Endothelial cell of umbilical vein (primary cell): Measurements from ENCODE around the gene S100A13. TPM values are rescaled to one million over a fixed set of nuclear protein-coding genes. Genes with fewer than 3 reads are reported as not detected.

ENCODE experiments used
- BruUV-seq: library from RNA; stranded (reverse); fragments of 400-500 nt; replicated peaks from 2 replicates; lab custom pipeline; 2021; lab: Mats Ljungman, UMichigan
- CTCF ChIA-PET: fragments of 300-600, 350-600 bp; sonication (Branson Sonifier 250); formaldehyde crosslinking; loops from one replicate; lab custom pipeline; 2021; ENCODE audit warnings: antibody characterized with exemption, inconsistent platforms; lab: Charles Lee
- POLR2A ChIA-PET: fragments of 300-600, 350-600 bp; sonication (Branson Sonifier 250); formaldehyde crosslinking; loops from one replicate; lab custom pipeline; 2021; ENCODE audit warnings: antibody characterized with exemption, inconsistent platforms; lab: Charles Lee
- DNase-seq: peaks from one replicate; pipeline ENCODE4 v3.0.0-alpha.2; 2011; ENCODE audit warnings: low read depth, low spot score
- FAIRE-seq: peaks from 2 replicates; lab custom pipeline; 2011; peaks lifted over from hg19 to GRCh38; lab: Jason Lieb, UNC
- H2AFZ ChIP-seq: 2 replicates; pipeline ENCODE4 v1.6.0; 2012; ENCODE audit warnings: low read depth, low read length, control low read depth, inconsistent platforms
- H3K27ac ChIP-seq: 2 replicates; pipeline ENCODE4 v1.5.1; 2011; ENCODE audit warnings: low read depth, mild to moderate bottlenecking, control low read depth, low read length, moderate library complexity; ENCODE audit not compliant: insufficient read depth
- H3K27me3 ChIP-seq, 2 experiments: 2 replicates each; pipeline versions ENCODE4 v1.6.0 to v1.6.1; 2011; ENCODE audit warnings: low read length in 2 of 2, mixed read lengths in 1 of 2; ENCODE audit not compliant: control insufficient read depth in 2 of 2, insufficient read depth in 2 of 2
- H3K36me3 ChIP-seq, 2 experiments: 2 replicates in 1 of 2; 3 replicates in 1 of 2; pipeline ENCODE4 v1.5.1; 2011; ENCODE audit warnings: low read length in 2 of 2, mild to moderate bottlenecking in 1 of 2, moderate library complexity in 1 of 2; ENCODE audit not compliant: control insufficient read depth in 2 of 2, insufficient read depth in 2 of 2; ENCODE audit errors: extremely low read depth in 1 of 2
- H3K4me1 ChIP-seq: 3 replicates; pipeline ENCODE4 v1.5.1; 2011; ENCODE audit warnings: mild to moderate bottlenecking, low read length; ENCODE audit not compliant: control insufficient read depth, insufficient read depth; ENCODE audit errors: extremely low read depth
- H3K4me2 ChIP-seq: 2 replicates; pipeline ENCODE4 v1.6.1; 2011; ENCODE audit warnings: low read length, control low read depth, mixed read lengths; ENCODE audit not compliant: insufficient read depth
- H3K4me3 ChIP-seq, 3 experiments: fragments of 200-600 bp in 1 of 3; sonication (generic), shearing (Covaris generic) in 1 of 3; replicated peaks in 1 of 3; 2 replicates each; pipeline ENCODE4 v1.5.1; 2011 to 2016; ENCODE audit warnings: control low read depth in 3 of 3, low read length in 3 of 3, mild to moderate bottlenecking in 2 of 3, inconsistent platforms in 1 of 3, low read depth in 1 of 3, moderate library complexity in 1 of 3; ENCODE audit not compliant: insufficient read depth in 1 of 3
- H3K79me2 ChIP-seq: 2 replicates; pipeline ENCODE4 v1.6.0; 2012; ENCODE audit warnings: low read length, inconsistent platforms; ENCODE audit not compliant: control insufficient read depth, insufficient read depth
- H3K9ac ChIP-seq: replicated peaks from 2 replicates; pipeline ENCODE3; 2011; ENCODE audit warnings: low read length, control low read depth; ENCODE audit not compliant: insufficient read depth; ENCODE audit errors: extremely low read depth
- H3K9me1 ChIP-seq: replicated peaks from 3 replicates; pipeline ENCODE4 v1.6.0; 2011; ENCODE audit warnings: mild to moderate bottlenecking, low read length; ENCODE audit not compliant: control insufficient read depth, insufficient read depth; ENCODE audit errors: extremely low read depth
- H3K9me3 ChIP-seq: replicated peaks from 2 replicates; pipeline ENCODE4 v1.5.1; 2012; ENCODE audit warnings: low read length, inconsistent platforms; ENCODE audit not compliant: control insufficient read depth, insufficient read depth
- H4K20me1 ChIP-seq: replicated peaks from 2 replicates; pipeline ENCODE3; 2011; ENCODE audit warnings: mild to moderate bottlenecking, low read length; ENCODE audit not compliant: control insufficient read depth, insufficient read depth; ENCODE audit errors: extremely low read depth
- CTCF ChIP-seq, 2 donors: IDR thresholded peaks; 1 replicate in 1 of 2; 2 replicates in 1 of 2; pipeline ENCODE4 v1.5.1; 2011; ENCODE audit warnings: low read length in 2 of 2, mild to moderate bottlenecking in 2 of 2, moderate library complexity in 2 of 2, control low read depth in 1 of 2, inconsistent platforms in 1 of 2, low read depth in 1 of 2; ENCODE audit not compliant: insufficient read depth in 1 of 2; ENCODE audit errors: extremely low read depth in 1 of 2
- EZH2 ChIP-seq: IDR thresholded peaks from 2 replicates; pipeline ENCODE4 v1.6.1; 2012; ENCODE audit warnings: borderline replicate concordance, low read depth, mild to moderate bottlenecking, moderate library complexity, low read length, inconsistent platforms; ENCODE audit not compliant: severe bottlenecking
- FOS ChIP-seq: IDR thresholded peaks from 2 replicates; pipeline ENCODE4 v1.6.1; 2011; ENCODE audit warnings: mild to moderate bottlenecking, low read length, moderate library complexity, borderline replicate concordance; ENCODE audit not compliant: insufficient read depth
- GATA2 ChIP-seq: IDR thresholded peaks from 2 replicates; pipeline ENCODE4 v1.7.0; 2011; ENCODE audit warnings: low read depth, mild to moderate bottlenecking, moderate library complexity, mixed read lengths, low read length; ENCODE audit not compliant: insufficient read length, insufficient read depth
- JUN ChIP-seq: IDR thresholded peaks from 2 replicates; pipeline ENCODE4 v1.6.1; 2011; ENCODE audit warnings: borderline replicate concordance, low read depth; ENCODE audit not compliant: insufficient read length, insufficient read depth
- MAX ChIP-seq: IDR thresholded peaks from 2 replicates; pipeline ENCODE4 v1.6.1; 2011; ENCODE audit not compliant: insufficient read depth, insufficient read length
- MYC ChIP-seq: IDR thresholded peaks from one replicate; pipeline ENCODE4 v1.6.1; 2011; ENCODE audit warnings: mild to moderate bottlenecking, low read depth, low read length
- POLR2A ChIP-seq: IDR thresholded peaks from 2 replicates; pipeline ENCODE4 v1.6.1; 2012; ENCODE audit warnings: low read depth, mild to moderate bottlenecking, control low read depth, low read length
- POLR2AphosphoS5 ChIP-seq: IDR thresholded peaks from 2 replicates; pipeline ENCODE4 v1.6.1; 2012; ENCODE audit warnings: low read depth, mild to moderate bottlenecking, control low read depth, low read length, moderate library complexity; ENCODE audit not compliant: insufficient read depth
- dilution Hi-C: fragments of 300-500 bp; cut with MboI; formaldehyde crosslinking; loops from one replicate; pipeline ENCODE4 v1.15.0; 2019; ENCODE audit warnings: low sequenced_read_pairs; ENCODE audit not compliant: extremely low pct_ligation_motif_present
- intact Hi-C: fragments of 100-400 bp; cut with micrococcal nuclease; formaldehyde crosslinking; loops from one replicate; pipeline ENCODE4 v1.10.0; 2022
- polyA plus RNA-seq, 4 experiments: library from polyadenylated mRNA; depleted of rRNA in 3 of 4; stranded (reverse) in 3 of 4; unstranded in 1 of 4; fragments of >200 nt; gene quantifications; 2 replicates each; pipeline versions ENCODE4 v1.2.1 to v1.2.3, GENCODE V29; 2011 to 2012; ENCODE audit warnings: missing spikeins in 1 of 4
- total RNA-seq: library from RNA; stranded (reverse); gene quantifications from 2 replicates; pipeline ENCODE4 v1.2.3, GENCODE V29; 2021

Gene S100A13
- total and polyA plus RNA-seq, 2 donors (not counting 3 experiments of a cell fraction or from before 2014, with no cell fraction given): 155 to 360 TPM

- TF ChIP-seq POLR2A (peak; percentile 6), GATA2 (no peak), MAX (no peak), MYC (no peak), POLR2AphosphoS5 (peak; percentile 55), EZH2 (no peak), JUN (no peak), CTCF (IDR thresholded peaks at IDR 0.05; ENCODE audit: extremely low read depth in 1 of 2, insufficient read depth in 1 of 2, low read depth in 1 of 2, low read length in 2 of 2) (no peak), FOS (no peak)
- no peak overlapping the region for H3K9ac ChIP-seq
- peaks cover 7% of the 10 kb centered on the region for H3K4me1 ChIP-seq
- no peak for FAIRE-seq
- H3K27me3 ChIP-seq: no peaks in the 10 kb centered on the region
- H4K20me1 ChIP-seq: no peaks in the 10 kb centered on the region
- dilution Hi-C loops: no loop called here
- peaks cover 31 to 33% of the 10 kb centered on the region in 2 experiments for H3K36me3 ChIP-seq
- DNase-seq: no peak
- H2AFZ ChIP-seq: no peak overlapping the region
- CTCF ChIA-PET: interaction anchor here (1.0 to 1.9 kb wide), 3 partner anchors 13 to 89 kb away, joined by 3 to 5 read pairs (median 4); partner anchors contain the start of gene S100A13
- no peak overlapping the region for H3K27ac ChIP-seq
- H3K9me1 ChIP-seq: no peaks in the 10 kb centered on the region
- no peaks in the 10 kb centered on the region for H3K9me3 ChIP-seq
- intact Hi-C loops: no loop called here
- no peak overlapping the region for H3K4me3 ChIP-seq
- peaks cover 13% of the 10 kb centered on the region for H3K79me2 ChIP-seq
- POLR2A ChIA-PET: interaction anchor here (0.7 kb wide), 1 partner anchor 421 kb away, joined by 4 read pairs; no protein-coding TSS in a partner anchor
- no TSS peak for BruUV-seq
- H3K4me2 ChIP-seq: no peak overlapping the region
Measured at GRCh38 chr1:153661111-153661708, 33.9 kb upstream of the S100A13 start.
